Activated CD4-positive, CD25-positive, alpha-beta regulatory T cell (primary cell): ENCODE results near the gene GRIN2C.

Experiments used
- DNase-seq, 4 experiments: peaks; one replicate each; lab custom pipeline; 2025; lab: John Stamatoyannopoulos, UW

GRIN2C gene

GRCh38 chr17:74864297-74864865 is 4.7 kb upstream of the GRIN2C start:
- DNase-seq = no peak

GRCh38 chr17:74863420-74864296 is 4.0 kb upstream of the GRIN2C start:
- DNase-seq = no peak

GRCh38 chr17:74862919-74863318 is 3.2 kb upstream of the GRIN2C start:
- DNase-seq = no peak

GRCh38 chr17:74862108-74862901 is 2.6 kb upstream of the GRIN2C start:
- DNase-seq = peak; percentile 34 to 48 (median 44)

- no peak for DNase-seq
Observed at GRCh38 chr17:74861662-74862107, 2.0 kb upstream of the GRIN2C start.

- no peak for DNase-seq
Observed at GRCh38 chr17:74860872-74861661, 1.4 kb upstream of the GRIN2C start.

- DNase-seq = no peak
Observed at GRCh38 chr17:74860229-74860871, 665 bp upstream of the GRIN2C start.

- DNase-seq = no peak
Observed at GRCh38 chr17:74858672-74859458, 820 bp downstream of the GRIN2C start.

- no peak for DNase-seq
Observed at GRCh38 chr17:74857191-74857590, 2.5 kb downstream of the GRIN2C start.

- DNase-seq = no peak
Observed at GRCh38 chr17:74856112-74856511, 3.6 kb downstream of the GRIN2C start.

- DNase-seq = no peak
Observed at GRCh38 chr17:74855323-74855722, 4.4 kb downstream of the GRIN2C start.

GRCh38 chr17:74854792-74855191 is 4.9 kb downstream of the GRIN2C start:
- DNase-seq = no peak

- DNase-seq = no peak
Observed at GRCh38 chr17:74853669-74854068, 6.0 kb downstream of the GRIN2C start.

- DNase-seq = no peak
Observed at GRCh38 chr17:74853048-74853397, 6.7 kb downstream of the GRIN2C start.

GRCh38 chr17:74852237-74853047 is 7.2 kb downstream of the GRIN2C start:
- DNase-seq = peak in 3 of 4 experiments; percentile 16 to 44 (median 39)

GRCh38 chr17:74851612-74852236 is 8.0 kb downstream of the GRIN2C start:
- DNase-seq = no peak

GRCh38 chr17:74850914-74851313 is 8.8 kb downstream of the GRIN2C start:
- no peak for DNase-seq

- no peak for DNase-seq
Observed at GRCh38 chr17:74850310-74850709, 9.4 kb downstream of the GRIN2C start.
